ENCODE data around the gene CKS2.

CKS2 gene

DNA sequence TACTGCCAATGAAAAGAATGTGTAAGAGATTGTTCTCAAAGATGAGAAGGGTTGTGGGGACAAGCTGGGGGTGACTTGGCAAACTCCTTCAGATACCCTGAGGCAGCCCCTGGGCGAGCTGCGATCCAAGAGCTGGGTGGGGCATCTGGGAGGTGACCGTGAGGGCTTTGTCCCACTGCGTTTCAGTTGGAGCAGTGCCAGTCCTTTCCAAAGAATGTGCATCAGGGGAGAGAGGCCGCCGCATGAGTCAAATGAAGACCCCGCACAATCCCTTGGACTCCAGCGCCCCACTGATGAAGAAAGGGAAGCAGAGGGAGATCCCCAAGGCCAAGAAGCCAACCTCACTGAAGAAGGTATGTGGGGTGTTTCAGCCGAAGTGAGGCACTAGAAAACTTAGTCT lies 35.7 kb downstream of the CKS2 start:
- CTCF ChIA-PET = interaction anchor here (0.6 to 2.6 kb wide), 2 partner anchors 202 to 715 kb away, joined by 6 to 10 read pairs; no protein-coding TSS in a partner anchor
- POLR2A ChIA-PET (ENCODE audit: low non-redundant PET) = interaction anchor here (0.6 kb wide), 1 partner anchor 211 kb away, joined by 8 read pairs; no protein-coding TSS in a partner anchor
- H3K27ac ChIP-seq = no peak overlapping the region
- no peak for TF ChIP-seq CTCF (conservative IDR thresholded peaks at IDR 0.05; ENCODE audit: low read depth)
- no peak for DNase-seq (ENCODE audit: low spot score)

DNA sequence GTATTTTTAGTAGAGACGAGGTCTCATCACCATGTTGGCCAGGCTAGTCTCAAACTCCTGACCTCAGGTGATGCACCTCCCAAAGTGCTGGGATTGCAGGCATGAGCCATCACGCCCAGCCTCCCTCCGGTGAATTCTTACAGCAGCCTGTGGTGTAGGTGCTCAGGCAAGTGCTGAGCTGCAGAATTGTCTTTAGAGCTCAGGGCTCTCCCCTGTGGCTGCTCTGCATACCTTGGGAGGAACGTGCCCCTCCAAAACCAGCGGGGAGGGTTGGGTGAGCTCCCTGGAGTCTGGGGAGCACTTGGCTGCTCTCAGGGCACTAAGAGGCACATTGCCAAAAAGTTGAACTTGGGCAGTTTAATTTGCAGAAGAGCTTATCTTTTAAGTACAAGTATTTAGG lies 36.7 kb downstream of the CKS2 start:
- POLR2A ChIA-PET (ENCODE audit: low non-redundant PET) = interaction anchor here (0.7 kb wide), 1 partner anchor 11 kb away, joined by 9 read pairs; no protein-coding TSS in a partner anchor
- no peak for TF ChIP-seq CTCF (conservative IDR thresholded peaks at IDR 0.05; ENCODE audit: low read depth)
- DNase-seq (ENCODE audit: low spot score) = no peak
- no peak overlapping the region for H3K27ac ChIP-seq
- CTCF ChIA-PET = interaction anchor here (0.5 to 2.6 kb wide), 2 partner anchors 201 to 243 kb away, joined by 3 to 10 read pairs; no protein-coding TSS in a partner anchor

DNA sequence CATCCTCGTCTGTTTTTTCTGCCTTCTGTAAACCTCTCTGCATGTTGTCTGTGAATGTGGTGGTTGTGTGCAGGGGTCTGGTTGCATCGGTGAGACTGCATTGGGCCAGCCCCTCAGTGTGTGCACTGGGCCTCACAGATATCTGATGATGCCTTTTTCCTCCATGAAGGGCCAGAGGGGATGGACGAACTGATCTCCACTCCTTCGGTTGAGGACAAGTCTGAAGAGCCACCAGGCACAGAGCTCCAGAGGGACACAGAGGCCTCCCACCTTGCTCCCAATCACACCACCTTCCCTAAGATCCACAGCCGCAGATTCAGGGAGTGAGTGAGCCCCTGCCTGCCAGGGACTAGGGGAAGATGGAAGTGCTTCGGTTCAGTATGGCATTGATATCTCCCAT lies 38.6 kb downstream of the CKS2 start:
- DNase-seq (ENCODE audit: low spot score) = no peak
- ChIA-PET CTCF (interaction anchor here (1.0 to 1.1 kb wide), 2 partner anchors 31 to 248 kb away, joined by 3 read pairs; partner anchors contain the start of gene SECISBP2), POLR2A (ENCODE audit: low non-redundant PET) (interaction anchor here (0.7 kb wide), 1 partner anchor 31 kb away, joined by 3 read pairs; the partner anchor contains the start of gene SECISBP2)
- TF ChIP-seq CTCF (conservative IDR thresholded peaks at IDR 0.05; ENCODE audit: low read depth) = no peak
- no peak overlapping the region for H3K27ac ChIP-seq

GRCh38 chr9:89350988-89351557 lies 40.1 kb downstream of the CKS2 start:
- H3K27ac ChIP-seq = no peak overlapping the region
- ChIA-PET POLR2A (ENCODE audit: low non-redundant PET) (no interaction called here), CTCF (no interaction called here)
- TF ChIP-seq CTCF (conservative IDR thresholded peaks at IDR 0.05; ENCODE audit: low read depth) = no peak
- DNase-seq (ENCODE audit: low spot score) = no peak

- TF ChIP-seq CTCF (conservative IDR thresholded peaks at IDR 0.05; ENCODE audit: low read depth) = no peak
- no peak overlapping the region for H3K27ac ChIP-seq
- no peak for DNase-seq (ENCODE audit: low spot score)
- POLR2A ChIA-PET (ENCODE audit: low non-redundant PET) = no interaction called here
- CTCF ChIA-PET = no interaction called here
Observed at GRCh38 chr9:89351584-89352300, 40.7 kb downstream of the CKS2 start.

- no peak for TF ChIP-seq CTCF (conservative IDR thresholded peaks at IDR 0.05; ENCODE audit: low read depth)
- no peak for DNase-seq (ENCODE audit: low spot score)
- CTCF ChIA-PET = no interaction called here
- POLR2A ChIA-PET (ENCODE audit: low non-redundant PET) = no interaction called here
- no peak overlapping the region for H3K27ac ChIP-seq
Observed at GRCh38 chr9:89352451-89352850, 41.5 kb downstream of the CKS2 start.

Data from RWPE1 (cell line).